Loucy (cell line): ENCODE data around the gene NDFIP1.

Source experiments
- EZH2phosphoT487 ChIP-seq: fragments of 200-600 bp; IDR thresholded peaks from 2 replicates; pipeline ENCODE4 v1.6.1; 2018; ENCODE audit warnings: antibody characterized with exemption, mild to moderate bottlenecking, moderate library complexity, borderline replicate concordance
- TF ChIP-seq, protein P1 (sequence below): fragments of 200-600 bp; sonication (generic); conservative IDR thresholded peaks from 2 replicates; pipeline ENCODE4 v1.5.1; 2014; ENCODE audit warnings: mild to moderate bottlenecking, antibody characterized with exemption, low read length

DNA sequence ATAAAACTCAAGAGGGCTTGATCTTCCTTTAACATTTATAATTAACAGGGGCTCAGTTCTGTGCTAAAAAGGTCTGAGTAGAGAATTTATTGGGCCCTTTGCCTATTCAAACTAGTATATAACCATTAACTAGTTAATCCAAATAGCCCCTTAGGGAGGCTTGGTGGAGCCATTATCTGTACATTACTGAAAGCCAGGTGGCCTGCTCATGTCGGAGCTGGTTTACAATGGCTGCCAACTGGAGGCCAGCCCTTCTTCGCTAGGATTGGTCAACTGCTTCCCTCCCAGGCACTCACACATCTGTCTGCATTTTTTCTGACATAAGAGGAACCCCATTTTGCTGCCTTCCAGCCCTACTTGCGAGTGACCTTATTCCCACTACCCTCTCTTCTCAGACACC, 30.4 kb upstream of the NDFIP1 start:
- TF ChIP-seq, protein P1, sequence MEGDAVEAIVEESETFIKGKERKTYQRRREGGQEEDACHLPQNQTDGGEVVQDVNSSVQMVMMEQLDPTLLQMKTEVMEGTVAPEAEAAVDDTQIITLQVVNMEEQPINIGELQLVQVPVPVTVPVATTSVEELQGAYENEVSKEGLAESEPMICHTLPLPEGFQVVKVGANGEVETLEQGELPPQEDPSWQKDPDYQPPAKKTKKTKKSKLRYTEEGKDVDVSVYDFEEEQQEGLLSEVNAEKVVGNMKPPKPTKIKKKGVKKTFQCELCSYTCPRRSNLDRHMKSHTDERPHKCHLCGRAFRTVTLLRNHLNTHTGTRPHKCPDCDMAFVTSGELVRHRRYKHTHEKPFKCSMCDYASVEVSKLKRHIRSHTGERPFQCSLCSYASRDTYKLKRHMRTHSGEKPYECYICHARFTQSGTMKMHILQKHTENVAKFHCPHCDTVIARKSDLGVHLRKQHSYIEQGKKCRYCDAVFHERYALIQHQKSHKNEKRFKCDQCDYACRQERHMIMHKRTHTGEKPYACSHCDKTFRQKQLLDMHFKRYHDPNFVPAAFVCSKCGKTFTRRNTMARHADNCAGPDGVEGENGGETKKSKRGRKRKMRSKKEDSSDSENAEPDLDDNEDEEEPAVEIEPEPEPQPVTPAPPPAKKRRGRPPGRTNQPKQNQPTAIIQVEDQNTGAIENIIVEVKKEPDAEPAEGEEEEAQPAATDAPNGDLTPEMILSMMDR, result no peak
- no peak for TF ChIP-seq EZH2phosphoT487
